ENCODE results near the gene TMEM164.
"Not testable (repeated sequence)": the region's sequence is repeated elsewhere in the genome, so short reads cannot be mapped to it uniquely, and the experiment has no call there.

TMEM164 gene

DNA sequence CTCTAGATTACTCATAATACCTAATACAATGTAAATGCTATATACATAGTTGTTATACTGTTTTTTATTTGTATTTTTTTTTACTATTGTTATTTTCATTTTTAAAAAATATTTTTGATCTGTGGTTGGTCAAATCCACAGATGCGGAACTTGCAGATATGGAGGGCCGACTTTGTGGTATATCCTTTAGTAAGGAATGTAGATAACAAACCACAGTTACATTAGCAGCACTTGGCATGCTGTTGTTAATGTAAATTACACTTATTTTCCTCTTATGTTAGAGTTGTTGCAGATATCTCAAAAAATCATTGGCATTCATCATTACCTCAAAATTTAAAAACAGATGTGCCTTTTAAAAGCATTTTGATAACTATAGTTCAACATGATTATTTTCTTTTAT is 151.0 kb downstream of the TMEM164 start:
- no CpG with 5 or more reads among the region's 2 CpGs for WGBS (ENCODE audit: insufficient coverage, insufficient read length)
- Histone ChIP-seq H3K9me3 (ENCODE audit: control insufficient read depth, insufficient read depth, low read length) (no peaks in the 10 kb centered on the region), H3K4me3 (ENCODE audit: low read length) (no peak overlapping the region), H3K27me3 (ENCODE audit: control insufficient read depth, insufficient read depth, low read length) (no peaks in the 10 kb centered on the region), H3K4me1 (ENCODE audit: control insufficient read depth, insufficient read depth, low read length) (no peaks in the 10 kb centered on the region), H3K27ac (ENCODE audit: low read length) (no peak overlapping the region), H3K36me3 (ENCODE audit: control insufficient read depth, insufficient read depth, low read length) (no peaks in the 10 kb centered on the region)
- no peak for DNase-seq (ENCODE audit: low read depth, low spot score)

DNA sequence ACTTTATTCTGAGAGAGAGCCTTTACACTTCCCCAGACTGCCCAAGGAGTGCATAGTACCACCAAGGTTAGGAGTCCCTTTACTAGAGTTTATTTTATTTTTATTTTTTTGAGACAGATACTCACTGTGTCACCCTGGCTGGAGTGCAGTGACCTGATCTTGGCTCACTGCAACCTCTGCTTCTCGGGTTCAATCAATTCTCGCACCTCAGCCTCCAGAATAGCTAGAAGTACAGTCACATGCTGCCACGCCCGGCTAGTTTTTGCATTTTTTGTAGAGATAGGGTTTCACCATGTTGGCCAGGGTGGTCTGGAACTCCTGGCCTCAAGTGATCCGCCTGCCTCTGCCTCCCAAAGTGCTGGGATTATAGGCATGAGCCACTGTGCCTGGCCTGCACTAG is 151.4 kb downstream of the TMEM164 start:
- not testable (repeated sequence) for H3K27ac ChIP-seq (ENCODE audit: low read length); H3K4me1 ChIP-seq (ENCODE audit: control insufficient read depth, insufficient read depth, low read length); H3K4me3 ChIP-seq (ENCODE audit: low read length); H3K9me3 ChIP-seq (ENCODE audit: control insufficient read depth, insufficient read depth, low read length); H3K27me3 ChIP-seq (ENCODE audit: control insufficient read depth, insufficient read depth, low read length); DNase-seq (ENCODE audit: low read depth, low spot score); H3K36me3 ChIP-seq (ENCODE audit: control insufficient read depth, insufficient read depth, low read length)
- no CpG with 5 or more reads among the region's 5 CpGs for WGBS (ENCODE audit: insufficient coverage, insufficient read length)

DNA sequence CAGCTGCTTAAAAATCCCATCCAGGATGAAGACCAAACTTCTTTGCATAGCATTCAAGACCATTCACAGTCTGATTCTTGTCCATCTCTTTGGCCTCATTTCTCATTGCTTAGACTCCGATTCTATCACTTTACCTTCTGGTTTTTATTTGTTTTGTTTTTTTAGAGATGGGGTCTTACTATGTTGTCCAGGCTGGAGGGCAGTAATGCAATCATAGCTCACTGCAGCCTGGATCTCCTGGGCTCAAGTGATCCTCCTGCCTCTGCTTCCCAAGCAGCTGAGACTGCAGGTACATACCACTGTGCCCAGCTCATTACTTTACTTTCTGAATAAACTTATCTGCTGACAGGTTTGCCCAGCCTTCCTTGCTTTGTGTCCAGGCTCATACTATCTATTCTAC is 152.8 kb downstream of the TMEM164 start:
- DNase-seq (ENCODE audit: low read depth, low spot score): no peak
- H3K4me3 ChIP-seq (ENCODE audit: low read length): no peak overlapping the region
- no peaks in the 10 kb centered on the region for H3K36me3 ChIP-seq (ENCODE audit: control insufficient read depth, insufficient read depth, low read length)
- no CpG with 5 or more reads among the region's 1 CpG for WGBS (ENCODE audit: insufficient coverage, insufficient read length)
- H3K4me1 ChIP-seq (ENCODE audit: control insufficient read depth, insufficient read depth, low read length): no peaks in the 10 kb centered on the region
- H3K27ac ChIP-seq (ENCODE audit: low read length): no peak overlapping the region
- H3K9me3 ChIP-seq (ENCODE audit: control insufficient read depth, insufficient read depth, low read length): no peaks in the 10 kb centered on the region
- H3K27me3 ChIP-seq (ENCODE audit: control insufficient read depth, insufficient read depth, low read length): no peaks in the 10 kb centered on the region

DNA sequence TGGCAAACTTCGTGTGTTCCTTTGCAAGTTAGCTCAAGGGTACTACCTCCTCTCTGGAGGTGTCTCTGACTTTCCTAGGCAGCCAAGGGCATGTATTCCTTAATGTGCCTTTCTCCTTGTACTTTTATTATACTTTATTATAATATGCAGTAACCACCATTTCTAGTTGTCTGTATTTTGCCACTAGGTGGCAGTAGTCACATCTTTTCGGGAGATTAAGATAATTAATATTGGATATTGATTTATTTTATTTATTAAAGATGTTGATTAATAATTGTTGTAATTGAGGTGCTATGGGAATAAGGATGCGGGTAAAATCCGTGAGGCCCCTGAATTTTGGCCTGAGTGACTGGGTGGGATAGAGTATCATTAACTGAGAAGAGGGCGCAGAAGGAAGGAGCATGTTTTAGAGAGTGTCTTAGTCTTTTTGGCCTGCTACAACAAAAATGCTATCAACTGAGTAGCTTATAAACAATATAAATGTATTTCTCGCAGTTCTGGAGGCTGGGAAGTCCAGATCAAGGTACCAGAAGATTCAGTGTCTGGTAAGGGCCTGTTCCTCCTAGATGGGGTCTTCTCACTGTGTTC is 153.3 kb downstream of the TMEM164 start:
- Histone ChIP-seq H3K4me1 (ENCODE audit: control insufficient read depth, insufficient read depth, low read length) (no peaks in the 10 kb centered on the region), H3K27ac (ENCODE audit: low read length) (no peak overlapping the region), H3K36me3 (ENCODE audit: control insufficient read depth, insufficient read depth, low read length) (no peaks in the 10 kb centered on the region), H3K27me3 (ENCODE audit: control insufficient read depth, insufficient read depth, low read length) (no peaks in the 10 kb centered on the region), H3K9me3 (ENCODE audit: control insufficient read depth, insufficient read depth, low read length) (no peaks in the 10 kb centered on the region), H3K4me3 (ENCODE audit: low read length) (no peak overlapping the region)
- no peak for DNase-seq (ENCODE audit: low read depth, low spot score)
- WGBS (ENCODE audit: insufficient coverage, insufficient read length): 100% methylated on average over 2 of the region's 6 CpGs

DNA sequence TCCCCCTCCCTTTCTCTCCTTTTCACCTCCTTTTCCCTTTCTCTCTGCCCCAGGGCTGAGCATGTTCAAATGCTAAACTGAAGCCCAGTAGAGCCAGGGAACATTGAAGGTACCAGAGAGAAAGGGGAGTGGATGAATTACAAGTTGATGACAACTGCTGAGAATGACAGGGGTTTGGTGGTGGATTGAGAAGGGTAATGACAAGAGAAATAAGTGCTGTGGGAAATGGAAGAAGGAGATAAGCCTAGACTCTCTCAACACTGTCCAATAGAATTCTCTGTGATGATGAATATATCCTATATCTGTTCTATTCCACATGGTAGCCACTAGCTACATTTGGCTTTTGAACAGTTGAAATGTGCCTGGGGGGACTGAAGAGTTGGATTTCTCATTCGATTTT is 154.5 kb downstream of the TMEM164 start:
- Histone ChIP-seq H3K27ac (ENCODE audit: low read length) (no peak overlapping the region), H3K4me3 (ENCODE audit: low read length) (no peak overlapping the region), H3K36me3 (ENCODE audit: control insufficient read depth, insufficient read depth, low read length) (no peaks in the 10 kb centered on the region), H3K9me3 (ENCODE audit: control insufficient read depth, insufficient read depth, low read length) (no peaks in the 10 kb centered on the region), H3K4me1 (ENCODE audit: control insufficient read depth, insufficient read depth, low read length) (no peaks in the 10 kb centered on the region), H3K27me3 (ENCODE audit: control insufficient read depth, insufficient read depth, low read length) (no peaks in the 10 kb centered on the region)
- 100% methylated on average over 1 of the region's 1 CpG for WGBS (ENCODE audit: insufficient coverage, insufficient read length)
- DNase-seq (ENCODE audit: low read depth, low spot score): no peak

DNA sequence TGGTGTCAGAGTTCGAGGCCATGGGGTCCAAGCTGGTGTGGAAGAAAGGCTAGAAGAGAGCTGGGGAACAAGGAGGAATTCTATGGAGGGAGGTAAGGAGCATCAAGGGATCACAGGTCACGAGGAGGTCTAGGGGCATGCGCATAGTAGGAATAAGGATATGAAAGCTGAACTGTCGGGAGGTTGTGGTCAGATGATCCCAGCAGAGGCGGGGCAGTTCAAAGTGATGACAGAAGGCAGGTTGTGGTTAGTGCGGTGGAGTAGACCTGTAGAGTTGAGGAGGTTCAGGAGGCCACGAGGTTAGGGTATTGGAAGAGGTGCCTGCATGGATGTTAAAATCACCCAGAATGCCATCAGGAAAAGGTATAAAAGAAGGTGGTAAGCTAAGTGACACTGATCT is 156.3 kb downstream of the TMEM164 start:
- no CpG with 5 or more reads among the region's 7 CpGs for WGBS (ENCODE audit: insufficient coverage, insufficient read length)
- no peak overlapping the region for H3K27ac ChIP-seq (ENCODE audit: low read length)
- no peak overlapping the region for H3K4me3 ChIP-seq (ENCODE audit: low read length)
- H3K9me3 ChIP-seq (ENCODE audit: control insufficient read depth, insufficient read depth, low read length): no peaks in the 10 kb centered on the region
- no peaks in the 10 kb centered on the region for H3K4me1 ChIP-seq (ENCODE audit: control insufficient read depth, insufficient read depth, low read length)
- no peaks in the 10 kb centered on the region for H3K36me3 ChIP-seq (ENCODE audit: control insufficient read depth, insufficient read depth, low read length)
- H3K27me3 ChIP-seq (ENCODE audit: control insufficient read depth, insufficient read depth, low read length): no peaks in the 10 kb centered on the region
- DNase-seq (ENCODE audit: low read depth, low spot score): no peak

DNA sequence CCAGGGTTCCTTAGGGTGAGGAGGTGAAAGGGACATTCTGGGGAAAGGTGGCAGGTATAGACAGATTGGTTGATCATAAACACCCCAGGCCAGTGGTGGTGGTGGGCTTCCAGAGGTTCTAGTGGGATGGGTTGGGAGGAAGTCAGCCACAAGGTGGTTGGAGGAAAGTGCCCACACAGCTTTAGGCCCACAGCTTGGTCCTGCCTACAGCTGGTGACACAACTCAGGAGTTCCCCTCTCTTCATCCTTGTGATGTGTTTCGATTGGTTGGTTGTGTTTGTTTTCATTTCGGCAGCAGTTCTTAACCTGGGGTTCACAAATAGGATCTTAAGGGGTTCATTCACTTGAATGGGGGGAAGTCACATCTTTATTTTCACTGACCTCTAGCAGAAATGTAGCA is 157.0 kb downstream of the TMEM164 start:
- Histone ChIP-seq H3K27ac (ENCODE audit: low read length) (no peak overlapping the region), H3K4me1 (ENCODE audit: control insufficient read depth, insufficient read depth, low read length) (no peaks in the 10 kb centered on the region), H3K27me3 (ENCODE audit: control insufficient read depth, insufficient read depth, low read length) (no peaks in the 10 kb centered on the region), H3K9me3 (ENCODE audit: control insufficient read depth, insufficient read depth, low read length) (no peaks in the 10 kb centered on the region), H3K4me3 (ENCODE audit: low read length) (no peak overlapping the region), H3K36me3 (ENCODE audit: control insufficient read depth, insufficient read depth, low read length) (no peaks in the 10 kb centered on the region)
- DNase-seq (ENCODE audit: low read depth, low spot score): no peak
- no CpG with 5 or more reads among the region's 2 CpGs for WGBS (ENCODE audit: insufficient coverage, insufficient read length)

DNA sequence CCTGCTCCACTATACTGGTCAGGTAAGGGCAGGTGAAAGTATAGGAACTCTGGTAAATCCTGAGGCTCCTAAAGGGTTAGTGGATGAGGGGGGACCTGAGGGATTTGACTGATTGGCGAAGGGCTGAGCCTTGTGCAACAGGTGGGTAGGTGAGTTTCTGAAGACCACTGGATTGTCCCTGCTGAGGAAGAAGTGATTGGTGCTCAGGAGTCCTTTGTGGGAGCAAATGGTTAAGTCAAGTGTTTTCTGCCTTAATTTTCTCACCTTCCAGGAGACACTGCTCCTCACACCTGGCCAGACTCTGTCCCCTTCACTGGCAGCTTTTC is 158.4 kb downstream of the TMEM164 start:
- WGBS (ENCODE audit: insufficient coverage, insufficient read length): no CpG with 5 or more reads among the region's 1 CpG
- H3K36me3 ChIP-seq (ENCODE audit: control insufficient read depth, insufficient read depth, low read length): no peaks in the 10 kb centered on the region
- no peak overlapping the region for H3K27ac ChIP-seq (ENCODE audit: low read length)
- H3K4me3 ChIP-seq (ENCODE audit: low read length): no peak overlapping the region
- H3K9me3 ChIP-seq (ENCODE audit: control insufficient read depth, insufficient read depth, low read length): no peaks in the 10 kb centered on the region
- no peak for DNase-seq (ENCODE audit: low read depth, low spot score)
- H3K4me1 ChIP-seq (ENCODE audit: control insufficient read depth, insufficient read depth, low read length): no peaks in the 10 kb centered on the region
- H3K27me3 ChIP-seq (ENCODE audit: control insufficient read depth, insufficient read depth, low read length): no peaks in the 10 kb centered on the region

DNA sequence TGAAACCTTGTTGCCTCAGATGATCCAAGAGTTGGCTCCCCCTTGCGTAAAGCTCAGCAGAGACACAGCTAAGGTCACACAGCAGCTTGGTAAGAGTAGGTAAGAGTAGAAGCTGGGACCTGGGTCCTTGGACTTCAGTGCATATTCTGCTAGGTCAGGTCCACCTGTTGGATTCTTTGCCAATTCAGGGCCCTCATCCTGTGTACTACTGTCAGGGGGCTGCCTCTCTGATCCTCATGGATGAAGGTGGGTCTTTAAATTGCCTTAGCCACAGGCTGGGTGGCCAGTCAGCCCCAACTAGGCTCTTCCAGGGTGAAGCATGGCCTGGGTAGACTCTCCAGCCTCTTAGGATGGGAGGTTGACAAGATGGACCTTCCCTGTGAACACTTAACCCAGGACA is 159.2 kb downstream of the TMEM164 start:
- no peaks in the 10 kb centered on the region for H3K27me3 ChIP-seq (ENCODE audit: control insufficient read depth, insufficient read depth, low read length)
- no peak overlapping the region for H3K27ac ChIP-seq (ENCODE audit: low read length)
- H3K9me3 ChIP-seq (ENCODE audit: control insufficient read depth, insufficient read depth, low read length): no peaks in the 10 kb centered on the region
- no peaks in the 10 kb centered on the region for H3K36me3 ChIP-seq (ENCODE audit: control insufficient read depth, insufficient read depth, low read length)
- H3K4me3 ChIP-seq (ENCODE audit: low read length): no peak overlapping the region
- no peak for DNase-seq (ENCODE audit: low read depth, low spot score)
- no peaks in the 10 kb centered on the region for H3K4me1 ChIP-seq (ENCODE audit: control insufficient read depth, insufficient read depth, low read length)
- WGBS (ENCODE audit: insufficient coverage, insufficient read length): no CpG with 5 or more reads among the region's 1 CpG

DNA sequence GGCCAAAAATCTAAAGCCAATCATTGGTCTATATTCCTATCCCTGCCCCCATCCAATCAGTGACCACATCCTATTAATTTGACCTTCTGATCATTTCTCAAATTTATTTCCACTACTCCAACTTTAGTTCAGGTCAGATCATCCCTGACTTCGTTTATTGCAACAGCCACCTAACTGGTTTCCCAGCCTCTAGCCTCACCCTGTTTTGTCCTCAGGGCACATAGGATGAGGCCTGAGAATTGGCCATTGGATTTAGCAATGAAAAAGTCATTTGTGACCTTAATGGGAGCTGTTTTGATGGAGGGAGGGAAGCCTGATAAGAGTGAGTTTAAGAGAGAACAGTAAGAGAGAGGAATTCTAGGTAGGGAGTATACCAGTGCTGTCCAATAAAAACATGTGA is 160.0 kb downstream of the TMEM164 start:
- DNase-seq (ENCODE audit: low read depth, low spot score): no peak
- Histone ChIP-seq H3K4me1 (ENCODE audit: control insufficient read depth, insufficient read depth, low read length) (peaks cover 2% of the 10 kb centered on the region; the same call in 1 of the 2 replicates), H3K27ac (ENCODE audit: low read length) (no peak overlapping the region), H3K36me3 (ENCODE audit: control insufficient read depth, insufficient read depth, low read length) (no peaks in the 10 kb centered on the region), H3K9me3 (ENCODE audit: control insufficient read depth, insufficient read depth, low read length) (no peaks in the 10 kb centered on the region), H3K27me3 (ENCODE audit: control insufficient read depth, insufficient read depth, low read length) (no peaks in the 10 kb centered on the region), H3K4me3 (ENCODE audit: low read length) (no peak overlapping the region)
- no CpG with 5 or more reads among the region's 1 CpG for WGBS (ENCODE audit: insufficient coverage, insufficient read length)

DNA sequence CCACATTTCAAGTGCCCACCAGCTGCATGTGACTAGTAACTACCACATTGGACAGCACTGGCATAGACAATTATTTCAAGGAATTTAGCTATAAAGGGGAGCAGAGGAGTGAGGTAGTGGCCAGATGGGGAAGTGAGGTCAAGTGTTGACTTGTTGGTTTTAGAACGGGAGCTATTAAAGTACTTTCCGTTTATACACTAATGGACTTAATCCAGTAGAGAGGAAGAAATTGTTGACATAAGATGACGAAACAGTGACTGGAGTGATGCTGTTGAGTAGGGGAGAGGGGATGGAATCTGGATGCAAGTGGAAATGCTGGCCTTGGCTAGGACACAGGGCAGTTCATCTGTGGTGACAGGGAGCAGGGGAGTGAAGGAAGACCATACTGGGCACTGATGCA is 160.6 kb downstream of the TMEM164 start:
- Histone ChIP-seq H3K27me3 (ENCODE audit: control insufficient read depth, insufficient read depth, low read length) (no peaks in the 10 kb centered on the region), H3K4me3 (ENCODE audit: low read length) (no peak overlapping the region), H3K9me3 (ENCODE audit: control insufficient read depth, insufficient read depth, low read length) (no peaks in the 10 kb centered on the region), H3K36me3 (ENCODE audit: control insufficient read depth, insufficient read depth, low read length) (no peaks in the 10 kb centered on the region), H3K4me1 (ENCODE audit: control insufficient read depth, insufficient read depth, low read length) (peaks cover 2% of the 10 kb centered on the region; the same call in 1 of the 2 replicates), H3K27ac (ENCODE audit: low read length) (no peak overlapping the region)
- no CpG with 5 or more reads among the region's 3 CpGs for WGBS (ENCODE audit: insufficient coverage, insufficient read length)
- DNase-seq (ENCODE audit: low read depth, low spot score): no peak
